HepG2 (cell line): ENCODE results near the gene SNX12. TPM values are rescaled to one million over a fixed set of nuclear protein-coding genes. Genes with fewer than 3 reads are reported as not detected.

Experiments used
- BCL3 ChIP-seq: sonication (generic); formaldehyde crosslinking; IDR thresholded peaks from 2 replicates; pipeline ENCODE4 v1.5.1; 2020; ENCODE audit warnings: mild to moderate bottlenecking, missing genetic modification reagents, moderate library complexity
- BRCA1 ChIP-seq: sonication (generic); formaldehyde crosslinking; IDR thresholded peaks from 2 replicates; pipeline ENCODE4 v1.4.0; 2020; ENCODE audit warnings: missing genetic modification reagents
- CAMTA2 ChIP-seq: sonication (generic); formaldehyde crosslinking; IDR thresholded peaks from 2 replicates; pipeline ENCODE4 v1.4.0; 2020; ENCODE audit warnings: mild to moderate bottlenecking, missing genetic modification reagents, borderline replicate concordance
- CTCF ChIP-seq: sonication (generic); formaldehyde crosslinking; IDR thresholded peaks from 2 replicates; pipeline ENCODE4 v1.5.0; 2020; ENCODE audit warnings: mild to moderate bottlenecking, missing genetic modification reagents, moderate library complexity
- E2F5 ChIP-seq: sonication (generic); formaldehyde crosslinking; conservative IDR thresholded peaks from 2 replicates; pipeline ENCODE4 v1.4.0; 2020; ENCODE audit warnings: missing genetic modification reagents
- FIP1L1 ChIP-seq: fragments of 200-400 bp; formaldehyde crosslinking; IDR thresholded peaks from 2 replicates; pipeline ENCODE4 v1.6.1; 2018; ENCODE audit warnings: low read depth, mild to moderate bottlenecking, low read length, moderate library complexity, borderline replicate concordance; ENCODE audit not compliant: insufficient read depth
- JUN ChIP-seq: sonication (generic); formaldehyde crosslinking; IDR thresholded peaks from 2 replicates; pipeline ENCODE4 v1.4.0; 2020; ENCODE audit warnings: mild to moderate bottlenecking, missing genetic modification reagents
- KDM5B ChIP-seq: sonication (generic); formaldehyde crosslinking; IDR thresholded peaks from 2 replicates; pipeline ENCODE4 v1.4.0; 2020; ENCODE audit warnings: missing genetic modification reagents, mild to moderate bottlenecking, borderline replicate concordance
- MTA1 ChIP-seq: sonication (generic); formaldehyde crosslinking; IDR thresholded peaks from 2 replicates; pipeline ENCODE4 v1.4.0; 2020; ENCODE audit warnings: missing genetic modification reagents, mild to moderate bottlenecking, borderline replicate concordance
- PAWR ChIP-seq: sonication (generic); formaldehyde crosslinking; IDR thresholded peaks from 2 replicates; pipeline ENCODE4 v1.4.0; 2020; ENCODE audit warnings: missing genetic modification reagents, mild to moderate bottlenecking, borderline replicate concordance
- RBAK ChIP-seq: sonication (generic); formaldehyde crosslinking; IDR thresholded peaks from 2 replicates; pipeline ENCODE4 v1.5.1; 2020; ENCODE audit warnings: mild to moderate bottlenecking, missing genetic modification reagents
- RBFOX2 ChIP-seq: fragments of 200-400 bp; formaldehyde crosslinking; IDR thresholded peaks from 2 replicates; pipeline ENCODE4 v1.6.1; 2017; ENCODE audit warnings: low read depth, mild to moderate bottlenecking, low read length
- SALL1 ChIP-seq: sonication (generic); formaldehyde crosslinking; IDR thresholded peaks from 2 replicates; pipeline ENCODE4 v1.8.0; 2022; ENCODE audit warnings: mild to moderate bottlenecking, missing genetic modification reagents
- SAP130 ChIP-seq: IDR thresholded peaks from 2 replicates; pipeline ENCODE4 v1.6.1; 2016; ENCODE audit warnings: low read depth
- XRCC5 ChIP-seq: fragments of 200-400 bp; formaldehyde crosslinking; optimal IDR thresholded peaks from 2 replicates; pipeline ENCODE3; 2017; ENCODE audit warnings: mild to moderate bottlenecking, low read length
- YEATS4 ChIP-seq: sonication (generic); formaldehyde crosslinking; IDR thresholded peaks from 2 replicates; pipeline ENCODE4 v1.4.0; 2020; ENCODE audit warnings: missing genetic modification reagents, borderline replicate concordance
- ZC3H4 ChIP-seq: sonication (generic); formaldehyde crosslinking; IDR thresholded peaks from 2 replicates; pipeline ENCODE4 v1.4.0; 2020; ENCODE audit warnings: missing genetic modification reagents, borderline replicate concordance
- ZFX ChIP-seq: sonication (generic); formaldehyde crosslinking; IDR thresholded peaks from 2 replicates; pipeline ENCODE4 v1.4.0; 2020; ENCODE audit warnings: mild to moderate bottlenecking, low read depth, missing genetic modification reagents, moderate library complexity
- ZNF251 ChIP-seq: sonication (generic); formaldehyde crosslinking; IDR thresholded peaks from 2 replicates; pipeline ENCODE4 v1.9.0; 2021; ENCODE audit warnings: mild to moderate bottlenecking, missing genetic modification reagents
- ZNF501 ChIP-seq: sonication (generic); formaldehyde crosslinking; IDR thresholded peaks from 2 replicates; pipeline ENCODE4 v1.5.1; 2020; ENCODE audit warnings: mild to moderate bottlenecking, moderate library complexity, missing genetic modification reagents
- ZNF552 ChIP-seq: sonication (generic); formaldehyde crosslinking; IDR thresholded peaks from 2 replicates; pipeline ENCODE4 v1.9.0; 2022; ENCODE audit warnings: missing genetic modification reagents, mild to moderate bottlenecking, borderline replicate concordance
- ZNF607 ChIP-seq: sonication (generic); formaldehyde crosslinking; IDR thresholded peaks from 2 replicates; pipeline ENCODE4 v1.5.1; 2020; ENCODE audit warnings: missing genetic modification reagents, mild to moderate bottlenecking, borderline replicate concordance
- ZNF660 ChIP-seq: sonication (generic); formaldehyde crosslinking; IDR thresholded peaks from 2 replicates; pipeline ENCODE4 v1.5.1; 2020; ENCODE audit warnings: mild to moderate bottlenecking, low read depth, missing genetic modification reagents, borderline replicate concordance
- ZNF800 ChIP-seq: sonication (generic); formaldehyde crosslinking; IDR thresholded peaks from 2 replicates; pipeline ENCODE4 v1.4.0; 2020; ENCODE audit warnings: missing genetic modification reagents
- polyA plus RNA-seq, 8 experiments: library from polyadenylated mRNA; depleted of rRNA in 3 of 8; stranded (reverse) in 7 of 8; unstranded in 1 of 8; fragments of >200 nt; fragmentation: Illumina TruSeq in 4 of 8; extraction: Trizol in 4 of 8; gene quantifications; 2 replicates each; pipeline versions ENCODE4 v1.2.1 to v1.2.3, GENCODE V29; 2011 to 2016; ENCODE audit warnings: low read depth in 4 of 8, missing spikeins in 1 of 8, mixed read lengths in 1 of 8; ENCODE audit not compliant: insufficient read depth in 1 of 8
- total RNA-seq, 5 experiments: library from RNA; depleted of rRNA; stranded (reverse); fragments of >200 nt; fragmentation: Illumina TruSeq; extraction: Trizol; gene quantifications; 2 replicates each; pipeline ENCODE4 v1.2.3, GENCODE V29; 2016; ENCODE audit warnings: low read depth in 1 of 5

The SNX12 gene
- total and polyA plus RNA-seq, 2 of the 13 experiments (the other 11 are each of a cell fraction or from before 2014, with no cell fraction given) = 30.3 to 42.2 TPM

- no peak for TF ChIP-seq MTA1
- peak; percentile 35; the same call in 1 of the 2 replicates for TF ChIP-seq ZNF501 (CRISPR knock-in tag)
- 0 out of 2 replicates have a peak, but pooled peaks have one; percentile 59 for TF ChIP-seq RBFOX2
- TF ChIP-seq ZNF552 (CRISPR knock-in tag) = no peak
- TF ChIP-seq CAMTA2 (CRISPR knock-in tag) = no peak
- TF ChIP-seq RBAK = no peak
- no peak for TF ChIP-seq FIP1L1
- TF ChIP-seq KDM5B (CRISPR knock-in tag) = no peak
- TF ChIP-seq PAWR (CRISPR knock-in tag) = no peak
- no peak for TF ChIP-seq BRCA1 (CRISPR knock-in tag)
- TF ChIP-seq ZC3H4 = no peak
- TF ChIP-seq CTCF (CRISPR knock-in tag) = no peak
- TF ChIP-seq ZNF800 (CRISPR knock-in tag) = no peak
- peak; percentile 64; the same call in 1 of the 2 replicates for TF ChIP-seq YEATS4 (CRISPR knock-in tag)
- 0 out of 2 replicates have a peak, but pooled peaks have one; percentile 47 for TF ChIP-seq ZNF607 (CRISPR knock-in tag)
- TF ChIP-seq ZNF251 (CRISPR knock-in tag) = no peak
- peak; percentile 67 for TF ChIP-seq SAP130 (CRISPR knock-in tag)
- TF ChIP-seq ZFX (CRISPR knock-in tag) = peak; percentile 61
- no peak for TF ChIP-seq JUN
- peak; percentile 88 for TF ChIP-seq XRCC5
- TF ChIP-seq BCL3 (CRISPR knock-in tag) = peak; percentile 33; the same call in 1 of the 2 replicates
- TF ChIP-seq E2F5 (CRISPR knock-in tag) = 0 out of 2 replicates have a peak, but pooled peaks have one; percentile 49
- TF ChIP-seq SALL1 (CRISPR knock-in tag) = peak; percentile 75
- TF ChIP-seq ZNF660 (CRISPR knock-in tag) = no peak
Observed at GRCh38 chrX:71068044-71068918, at the start of gene SNX12 (continued).
